SK-N-SH (cell line): ENCODE results near the gene ELP1. TPM values are rescaled to one million over a fixed set of nuclear protein-coding genes. Genes with fewer than 3 reads are reported as not detected.

Experiments
- CTCF ChIA-PET: fragments of 300-600, 350-600 bp; formaldehyde crosslinking; extraction: SDS; loops from one replicate; lab custom pipeline; 2021; lab: Yijun Ruan, JAX
- POLR2A ChIA-PET: fragments of 350-600 bp; sonication (Branson Sonifier 250); formaldehyde crosslinking; extraction: SDS; loops from one replicate; lab custom pipeline; 2020; ENCODE audit warnings: antibody characterized with exemption, inconsistent platforms; lab: Yijun Ruan, JAX
- DNase-seq: peaks from one replicate; pipeline ENCODE4 v3.0.0; 2012
- H2AFZ ChIP-seq: fragments of 200-600 bp; sonication (generic); 2 replicates; pipeline ENCODE4 v1.8.1; 2016; ENCODE audit warnings: antibody characterized with exemption, mild to moderate bottlenecking, low read depth
- H3F3A ChIP-seq: fragments of 200-600 bp; sonication (generic); replicated peaks from 2 replicates; pipeline ENCODE3; 2016; ENCODE audit warnings: antibody characterized with exemption, mild to moderate bottlenecking; ENCODE audit not compliant: insufficient read depth
- H3K27ac ChIP-seq, 2 experiments: fragments of 200-500 bp in 1 of 2; fragments of 200-600 bp in 1 of 2; sonication (Bioruptor generic) in 1 of 2; sonication (generic), shearing (Covaris generic) in 1 of 2; 2 replicates each; pipeline versions ENCODE4 v1.5.1 to v1.6.1; 2014 to 2016; ENCODE audit warnings: low read depth in 2 of 2, inconsistent platforms in 1 of 2, low read length in 1 of 2, mild to moderate bottlenecking in 1 of 2, mixed read lengths in 1 of 2
- H3K27me3 ChIP-seq: fragments of 200-600 bp; sonication (generic), shearing (Covaris generic); 2 replicates; pipeline ENCODE4 v1.6.1; 2016; ENCODE audit warnings: mixed run types; ENCODE audit not compliant: insufficient read depth
- H3K36me3 ChIP-seq, 2 experiments: fragments of 200-500 bp in 1 of 2; fragments of 200-600 bp in 1 of 2; sonication (Bioruptor generic) in 1 of 2; sonication (generic) in 1 of 2; replicated peaks in 1 of 2; 2 replicates each; pipeline versions ENCODE3 to v1.5.1; 2014 to 2016; ENCODE audit warnings: low read length in 1 of 2, mild to moderate bottlenecking in 1 of 2; ENCODE audit not compliant: insufficient read depth in 2 of 2, control insufficient read depth in 1 of 2
- H3K4me1 ChIP-seq, 2 experiments: fragments of 200-500 bp in 1 of 2; fragments of 200-600 bp in 1 of 2; sonication (Bioruptor generic) in 1 of 2; sonication (generic), shearing (Covaris generic) in 1 of 2; 2 replicates each; pipeline versions ENCODE4 v1.5.1 to v1.6.1; 2014 to 2016; ENCODE audit warnings: low read depth in 1 of 2, low read length in 1 of 2, mixed run types in 1 of 2; ENCODE audit not compliant: insufficient read depth in 2 of 2, control insufficient read depth in 1 of 2
- H3K4me2 ChIP-seq: fragments of 200-600 bp; sonication (generic), shearing (Covaris generic); 2 replicates; pipeline ENCODE4 v1.6.1; 2017; ENCODE audit warnings: mixed run types
- H3K4me3 ChIP-seq, 2 experiments: fragments of 200-500 bp in 1 of 2; fragments of 200-600 bp in 1 of 2; sonication (Bioruptor generic) in 1 of 2; sonication (generic), shearing (Covaris generic) in 1 of 2; 2 replicates each; pipeline versions ENCODE4 v1.5.1 to v1.8.1; 2014 to 2016; ENCODE audit warnings: low read depth in 2 of 2, inconsistent platforms in 1 of 2, low read length in 1 of 2, mild to moderate bottlenecking in 1 of 2, mixed read lengths in 1 of 2, moderate library complexity in 1 of 2
- H3K79me2 ChIP-seq: fragments of 200-600 bp; sonication (generic); 2 replicates; pipeline ENCODE4 v1.8.1; 2017; ENCODE audit warnings: mild to moderate bottlenecking; ENCODE audit not compliant: insufficient read depth
- H3K9ac ChIP-seq: fragments of 200-600 bp; sonication (generic); 2 replicates; pipeline ENCODE4 v1.6.1; 2017; ENCODE audit warnings: mixed run types
- H3K9me2 ChIP-seq: fragments of 200-600 bp; sonication (generic); 2 replicates; pipeline ENCODE4 v1.6.1; 2017; ENCODE audit warnings: mixed run types
- H3K9me3 ChIP-seq: fragments of 200-600 bp; sonication (generic); 2 replicates; pipeline ENCODE4 v1.6.1; 2017; ENCODE audit warnings: mixed run types, mild to moderate bottlenecking, moderate library complexity
- H4K20me1 ChIP-seq: fragments of 200-600 bp; sonication (generic); 2 replicates; pipeline ENCODE4 v1.6.1; 2017; ENCODE audit warnings: mild to moderate bottlenecking, mixed run types; ENCODE audit not compliant: insufficient read depth
- EP300 ChIP-seq, 2 experiments: IDR thresholded peaks; 2 replicates each; pipeline versions ENCODE4 v1.4.0 to v1.6.1; 2012; ENCODE audit warnings: borderline replicate concordance in 1 of 2, low read depth in 1 of 2, low read length in 1 of 2
- EZH2phosphoT487 ChIP-seq: fragments of 200-600 bp; sonication (generic); IDR thresholded peaks from 2 replicates; pipeline ENCODE4 v1.6.1; 2017; ENCODE audit warnings: low read depth, mixed run types, mild to moderate bottlenecking, antibody characterized with exemption, moderate library complexity, borderline replicate concordance
- FOSL2 ChIP-seq: IDR thresholded peaks from 2 replicates; pipeline ENCODE4 v1.4.0; 2012; ENCODE audit warnings: low read depth, mild to moderate bottlenecking, moderate library complexity, borderline replicate concordance
- FOXM1 ChIP-seq: IDR thresholded peaks from 2 replicates; pipeline ENCODE4 v1.4.0; 2012; ENCODE audit warnings: low read depth, mild to moderate bottlenecking
- MAX ChIP-seq: IDR thresholded peaks from 2 replicates; pipeline ENCODE4 v1.4.0; 2012; ENCODE audit warnings: low read depth
- MEF2A ChIP-seq: IDR thresholded peaks from 2 replicates; pipeline ENCODE4 v1.4.0; 2012; ENCODE audit warnings: low read depth, borderline replicate concordance
- NFIC ChIP-seq: IDR thresholded peaks from 2 replicates; pipeline ENCODE4 v1.4.0; 2012; ENCODE audit warnings: borderline replicate concordance
- PBX3 ChIP-seq: IDR thresholded peaks from 2 replicates; pipeline ENCODE4; 2012
- POLR2AphosphoS5 ChIP-seq: IDR thresholded peaks from 2 replicates; pipeline ENCODE4 v1.6.1; 2012; ENCODE audit warnings: low read depth, low read length
- RAD21 ChIP-seq: IDR thresholded peaks from 2 replicates; pipeline ENCODE4 v1.6.1; 2012; ENCODE audit warnings: mild to moderate bottlenecking, low read length
- RFX5 ChIP-seq: IDR thresholded peaks from 2 replicates; pipeline ENCODE4 v1.6.1; 2012; ENCODE audit warnings: mild to moderate bottlenecking, improper control_type of control experiment, low read length
- RXRA ChIP-seq: IDR thresholded peaks from 2 replicates; pipeline ENCODE4 v1.4.0; 2012; ENCODE audit warnings: low read depth, mild to moderate bottlenecking, borderline replicate concordance
- SIN3A ChIP-seq: IDR thresholded peaks from 2 replicates; pipeline ENCODE4 v1.6.1; 2012; ENCODE audit warnings: low read depth, mild to moderate bottlenecking, low read length, moderate library complexity, borderline replicate concordance
- SMC3 ChIP-seq: IDR thresholded peaks from 2 replicates; pipeline ENCODE4 v1.6.1; 2012; ENCODE audit warnings: low read depth, low read length, improper control_type of control experiment
- TAF1 ChIP-seq: IDR thresholded peaks from 2 replicates; pipeline ENCODE4 v1.6.1; 2012; ENCODE audit warnings: low read depth, mild to moderate bottlenecking, low read length, moderate library complexity, borderline replicate concordance
- TEAD4 ChIP-seq: IDR thresholded peaks from 2 replicates; pipeline ENCODE4 v1.4.0; 2012; ENCODE audit warnings: mild to moderate bottlenecking, borderline replicate concordance; ENCODE audit not compliant: insufficient read depth
- USF1 ChIP-seq: IDR thresholded peaks from 2 replicates; pipeline ENCODE4 v1.4.0; 2012; ENCODE audit warnings: low read depth, borderline replicate concordance
- YY1 ChIP-seq: IDR thresholded peaks from 2 replicates; pipeline ENCODE4 v1.4.0; 2012; ENCODE audit warnings: low read depth, mild to moderate bottlenecking
- WGBS: methylation state at CpG from one replicate; pipeline ENCODE4 v1.1.6; 2017; ENCODE audit warnings: low lambda C conversion rate; 5-methylcytosine and 5-hydroxymethylcytosine counted together
- polyA plus RNA-seq, 3 experiments: library from polyadenylated mRNA; depleted of rRNA; stranded (reverse); fragments of >200 nt; gene quantifications; 2 replicates each; pipeline ENCODE4 v1.2.3, GENCODE V29; 2012
- TF ChIP-seq, protein P1 (sequence below): IDR thresholded peaks from 2 replicates; pipeline ENCODE4 v1.6.1; 2012; ENCODE audit warnings: mild to moderate bottlenecking, low read depth, low read length, moderate library complexity
- TF ChIP-seq, protein P2 (sequence below): fragments of 150-350 bp; IDR thresholded peaks from 2 replicates; pipeline ENCODE4 v1.6.1; 2016; ENCODE audit warnings: mild to moderate bottlenecking, low read depth, low read length
- TF ChIP-seq, protein P3 (sequence below): IDR thresholded peaks from 2 replicates; pipeline ENCODE4 v1.4.0; 2012; ENCODE audit warnings: low read depth, borderline replicate concordance

The ELP1 gene
- polyA plus RNA-seq, 1 of the 3 experiments (the other 2 are of a cell fraction) = 19.1 TPM

DNA sequence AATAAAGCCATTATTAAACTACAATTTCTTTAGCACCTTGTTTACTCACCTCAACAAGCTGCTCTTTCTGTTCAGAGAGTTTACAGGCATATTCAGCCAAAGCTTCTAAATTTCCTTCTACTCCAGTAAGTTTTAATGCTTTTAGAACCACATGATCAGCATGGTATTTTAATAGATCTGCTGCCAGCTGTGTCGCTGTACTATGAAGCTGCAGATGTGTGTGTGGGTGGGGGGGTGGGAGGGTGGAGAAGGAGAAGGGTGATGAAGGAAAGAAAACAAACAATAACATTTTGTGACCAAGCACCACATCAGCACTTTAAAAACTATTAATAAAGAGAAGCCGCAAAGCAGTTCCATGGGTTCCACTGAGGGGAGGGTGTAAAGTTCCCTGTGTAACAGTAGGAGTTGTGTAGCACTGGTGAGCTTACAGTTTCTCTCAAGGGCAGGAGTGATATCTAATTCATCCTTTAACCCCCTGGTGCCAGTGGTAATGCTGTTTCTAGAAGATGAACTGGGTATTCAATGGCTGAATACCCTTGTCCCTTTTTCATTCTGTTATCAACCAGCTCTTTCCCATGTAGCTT is 38.8 kb upstream of the ELP1 start (continued):
- TF ChIP-seq YY1 = no peak
- TF ChIP-seq, protein P1, sequence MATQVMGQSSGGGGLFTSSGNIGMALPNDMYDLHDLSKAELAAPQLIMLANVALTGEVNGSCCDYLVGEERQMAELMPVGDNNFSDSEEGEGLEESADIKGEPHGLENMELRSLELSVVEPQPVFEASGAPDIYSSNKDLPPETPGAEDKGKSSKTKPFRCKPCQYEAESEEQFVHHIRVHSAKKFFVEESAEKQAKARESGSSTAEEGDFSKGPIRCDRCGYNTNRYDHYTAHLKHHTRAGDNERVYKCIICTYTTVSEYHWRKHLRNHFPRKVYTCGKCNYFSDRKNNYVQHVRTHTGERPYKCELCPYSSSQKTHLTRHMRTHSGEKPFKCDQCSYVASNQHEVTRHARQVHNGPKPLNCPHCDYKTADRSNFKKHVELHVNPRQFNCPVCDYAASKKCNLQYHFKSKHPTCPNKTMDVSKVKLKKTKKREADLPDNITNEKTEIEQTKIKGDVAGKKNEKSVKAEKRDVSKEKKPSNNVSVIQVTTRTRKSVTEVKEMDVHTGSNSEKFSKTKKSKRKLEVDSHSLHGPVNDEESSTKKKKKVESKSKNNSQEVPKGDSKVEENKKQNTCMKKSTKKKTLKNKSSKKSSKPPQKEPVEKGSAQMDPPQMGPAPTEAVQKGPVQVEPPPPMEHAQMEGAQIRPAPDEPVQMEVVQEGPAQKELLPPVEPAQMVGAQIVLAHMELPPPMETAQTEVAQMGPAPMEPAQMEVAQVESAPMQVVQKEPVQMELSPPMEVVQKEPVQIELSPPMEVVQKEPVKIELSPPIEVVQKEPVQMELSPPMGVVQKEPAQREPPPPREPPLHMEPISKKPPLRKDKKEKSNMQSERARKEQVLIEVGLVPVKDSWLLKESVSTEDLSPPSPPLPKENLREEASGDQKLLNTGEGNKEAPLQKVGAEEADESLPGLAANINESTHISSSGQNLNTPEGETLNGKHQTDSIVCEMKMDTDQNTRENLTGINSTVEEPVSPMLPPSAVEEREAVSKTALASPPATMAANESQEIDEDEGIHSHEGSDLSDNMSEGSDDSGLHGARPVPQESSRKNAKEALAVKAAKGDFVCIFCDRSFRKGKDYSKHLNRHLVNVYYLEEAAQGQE = no peak

DNA sequence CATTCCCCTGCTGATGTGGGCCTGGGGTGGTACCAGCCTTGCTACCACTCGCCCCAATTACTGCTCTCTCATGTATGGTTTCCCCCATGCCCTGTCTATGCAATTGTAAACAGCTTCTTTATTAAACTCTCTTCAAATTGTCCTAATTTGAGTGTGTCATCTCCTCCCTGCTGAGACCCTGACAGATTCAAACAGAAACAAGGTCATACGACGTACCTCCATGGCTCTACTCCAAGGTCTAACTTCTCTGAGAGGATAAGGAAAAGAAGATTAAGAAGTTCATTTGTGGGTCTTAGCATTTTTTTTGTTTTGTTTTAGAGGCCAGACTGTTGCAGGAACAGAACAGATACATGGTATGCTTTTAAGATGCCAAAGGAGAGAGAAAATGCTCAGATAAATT is 38.3 kb upstream of the ELP1 start:
- no peak overlapping the region for H2AFZ ChIP-seq
- WGBS = over 99% methylated on average over 3 of the region's 3 CpGs
- TF ChIP-seq TAF1 (no peak), MAX (no peak), RFX5 (no peak), RAD21 (no peak), EZH2phosphoT487 (no peak), SIN3A (no peak), FOSL2 (no peak), PBX3 (no peak), USF1 (no peak), POLR2AphosphoS5 (no peak), MEF2A (no peak), TEAD4 (no peak), FOXM1 (no peak), SMC3 (no peak), RXRA (no peak), EP300 (IDR thresholded peaks at IDR 0.05; ENCODE audit: borderline replicate concordance in 1 of 2, low read depth in 1 of 2, low read length in 1 of 2) (no peak), NFIC (no peak)
- TF ChIP-seq, protein P2, sequence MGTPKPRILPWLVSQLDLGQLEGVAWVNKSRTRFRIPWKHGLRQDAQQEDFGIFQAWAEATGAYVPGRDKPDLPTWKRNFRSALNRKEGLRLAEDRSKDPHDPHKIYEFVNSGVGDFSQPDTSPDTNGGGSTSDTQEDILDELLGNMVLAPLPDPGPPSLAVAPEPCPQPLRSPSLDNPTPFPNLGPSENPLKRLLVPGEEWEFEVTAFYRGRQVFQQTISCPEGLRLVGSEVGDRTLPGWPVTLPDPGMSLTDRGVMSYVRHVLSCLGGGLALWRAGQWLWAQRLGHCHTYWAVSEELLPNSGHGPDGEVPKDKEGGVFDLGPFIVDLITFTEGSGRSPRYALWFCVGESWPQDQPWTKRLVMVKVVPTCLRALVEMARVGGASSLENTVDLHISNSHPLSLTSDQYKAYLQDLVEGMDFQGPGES = no peak
- TF ChIP-seq, protein P3, sequence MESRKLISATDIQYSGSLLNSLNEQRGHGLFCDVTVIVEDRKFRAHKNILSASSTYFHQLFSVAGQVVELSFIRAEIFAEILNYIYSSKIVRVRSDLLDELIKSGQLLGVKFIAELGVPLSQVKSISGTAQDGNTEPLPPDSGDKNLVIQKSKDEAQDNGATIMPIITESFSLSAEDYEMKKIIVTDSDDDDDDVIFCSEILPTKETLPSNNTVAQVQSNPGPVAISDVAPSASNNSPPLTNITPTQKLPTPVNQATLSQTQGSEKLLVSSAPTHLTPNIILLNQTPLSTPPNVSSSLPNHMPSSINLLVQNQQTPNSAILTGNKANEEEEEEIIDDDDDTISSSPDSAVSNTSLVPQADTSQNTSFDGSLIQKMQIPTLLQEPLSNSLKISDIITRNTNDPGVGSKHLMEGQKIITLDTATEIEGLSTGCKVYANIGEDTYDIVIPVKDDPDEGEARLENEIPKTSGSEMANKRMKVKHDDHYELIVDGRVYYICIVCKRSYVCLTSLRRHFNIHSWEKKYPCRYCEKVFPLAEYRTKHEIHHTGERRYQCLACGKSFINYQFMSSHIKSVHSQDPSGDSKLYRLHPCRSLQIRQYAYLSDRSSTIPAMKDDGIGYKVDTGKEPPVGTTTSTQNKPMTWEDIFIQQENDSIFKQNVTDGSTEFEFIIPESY = no peak

More for the DNA sequence above, 38.3 kb upstream of the ELP1 start:
- Histone ChIP-seq H3K4me2 (no peak overlapping the region), H3K4me1 (no peaks in the 10 kb centered on the region; a peak in 2 of 4 replicates), H3K79me2 (0 out of 2 replicates have a peak, but pooled peaks cover 5% of the 10 kb centered on the region), H4K20me1 (no peaks in the 10 kb centered on the region), H3K9me3 (no peaks in the 10 kb centered on the region), H3F3A (peaks cover 6% of the 10 kb centered on the region), H3K36me3 (peaks cover 8 to 54% of the 10 kb centered on the region in 2 experiments), H3K27me3 (no peaks in the 10 kb centered on the region), H3K4me3 (no peak overlapping the region), H3K27ac (no peak overlapping the region), H3K9me2 (no peaks in the 10 kb centered on the region), H3K9ac (no peak overlapping the region)
- no peak for DNase-seq
- ChIA-PET POLR2A (no interaction called here), CTCF (interaction anchor here (1.5 kb wide), 1 partner anchor 18 kb away, joined by 6 read pairs; no protein-coding TSS in a partner anchor)
